PC-3 (cell line): Measurements from ENCODE around the gene SSNA1. TPM values are rescaled to one million over a fixed set of nuclear protein-coding genes. Genes with fewer than 3 reads are reported as not detected.

ENCODE experiments used
- ATAC-seq: fragments of 200-7000 bp; cut with Tn5 transposase; 2 replicates; pipeline ENCODE4 v1.9.1; 2020; ENCODE audit warnings: mild to moderate bottlenecking, moderate library complexity
- BruUV-seq: library from RNA; stranded (reverse); fragments of 400-500 nt; replicated peaks from 2 replicates; lab custom pipeline; 2021; lab: Mats Ljungman, UMichigan
- CTCF ChIA-PET: fragments of 300-600 bp; sonication (Branson Sonifier 250); formaldehyde crosslinking; loops from one replicate; lab custom pipeline; 2022; ENCODE audit warnings: antibody characterized with exemption; lab: Charles Lee
- POLR2A ChIA-PET: fragments of 300-600 bp; sonication (Branson Sonifier 250); formaldehyde crosslinking; loops from one replicate; lab custom pipeline; 2022; ENCODE audit warnings: antibody characterized with exemption; ENCODE audit not compliant: unreplicated experiment; lab: Charles Lee
- DNase-seq: peaks from one replicate; pipeline ENCODE4 v3.0.0-alpha.2; 2015
- H2AFZ ChIP-seq: fragments of 300-600 bp; sonication (generic); 2 replicates; pipeline ENCODE4 v1.6.0; 2016; ENCODE audit warnings: antibody characterized with exemption, low read length
- H3F3A ChIP-seq: fragments of 300-600 bp; sonication (generic); one replicate; pipeline ENCODE4 v1.6.0; 2017; ENCODE audit warnings: antibody characterized with exemption, low read length, control low read depth, mild to moderate bottlenecking; ENCODE audit not compliant: unreplicated experiment
- H3K27ac ChIP-seq: fragments of 300-600 bp; sonication (generic); 2 replicates; pipeline ENCODE4 v1.5.1; 2016; ENCODE audit warnings: mild to moderate bottlenecking, low read length
- H3K27me3 ChIP-seq: fragments of 300-600 bp; sonication (generic); 2 replicates; pipeline ENCODE4 v1.6.1; 2016; ENCODE audit warnings: low read length, mixed read lengths
- H3K36me3 ChIP-seq: fragments of 300-600 bp; sonication (generic); 2 replicates; pipeline ENCODE4 v1.6.1; 2016; ENCODE audit warnings: low read depth, mixed run types, low read length, mixed read lengths
- H3K4me1 ChIP-seq: fragments of 300-600 bp; sonication (generic); 2 replicates; pipeline ENCODE4 v1.5.1; 2016; ENCODE audit warnings: low read length; ENCODE audit not compliant: insufficient read depth
- H3K4me2 ChIP-seq: fragments of 300-600 bp; sonication (generic); 2 replicates; pipeline ENCODE4 v1.6.0; 2016; ENCODE audit warnings: low read length
- H3K4me3 ChIP-seq: fragments of 300-600 bp; sonication (generic); 2 replicates; pipeline ENCODE4 v1.5.1; 2016; ENCODE audit warnings: mild to moderate bottlenecking, low read length, mixed read lengths
- H3K79me2 ChIP-seq: fragments of 300-600 bp; sonication (generic); 2 replicates; pipeline ENCODE4 v1.6.1; 2017; ENCODE audit warnings: low read length, mixed read lengths
- H3K9ac ChIP-seq: fragments of 300-600 bp; sonication (generic); 2 replicates; pipeline ENCODE4 v1.6.0; 2016; ENCODE audit warnings: mild to moderate bottlenecking, low read length
- H3K9me2 ChIP-seq: fragments of 300-600 bp; sonication (generic); replicated peaks from 2 replicates; pipeline ENCODE4 v1.6.1; 2016; ENCODE audit warnings: mixed run types, low read length, mixed read lengths
- H3K9me3 ChIP-seq: fragments of 300-600 bp; sonication (generic); 2 replicates; pipeline ENCODE4 v1.6.1; 2016; ENCODE audit warnings: low read length, mixed read lengths
- H4K20me1 ChIP-seq: fragments of 300-600 bp; sonication (generic); 2 replicates; pipeline ENCODE4 v1.6.1; 2016; ENCODE audit warnings: low read length, mixed read lengths
- EZH2 ChIP-seq: fragments of 300-600 bp; sonication (generic); IDR thresholded peaks from one replicate; pipeline ENCODE4 v1.6.1; 2017; ENCODE audit warnings: antibody characterized with exemption, mild to moderate bottlenecking, low read length; ENCODE audit not compliant: unreplicated experiment
- EZH2phosphoT487 ChIP-seq: fragments of 300-600 bp; sonication (generic); IDR thresholded peaks from 2 replicates; pipeline ENCODE4 v1.6.1; 2018; ENCODE audit warnings: mild to moderate bottlenecking, antibody characterized with exemption, low read length, borderline replicate concordance
- intact Hi-C: fragments of 100-400 bp; cut with micrococcal nuclease; formaldehyde crosslinking; loops from 2 replicates; pipeline ENCODE4 v1.9.0; 2023
- total RNA-seq: library from RNA; depleted of rRNA; stranded (reverse); fragments of >200 nt; gene quantifications from 2 replicates; pipeline ENCODE4 v1.2.3, GENCODE V29; 2014
- TF ChIP-seq, protein P1 (sequence below): fragments of 300-600 bp; sonication (generic); conservative IDR thresholded peaks from 2 replicates; pipeline ENCODE4 v1.5.1; 2017; ENCODE audit warnings: antibody characterized with exemption, low read depth, mild to moderate bottlenecking, low read length

Gene SSNA1
- total RNA-seq, 1 experiment from 2014 or later: 123 TPM

DNA sequence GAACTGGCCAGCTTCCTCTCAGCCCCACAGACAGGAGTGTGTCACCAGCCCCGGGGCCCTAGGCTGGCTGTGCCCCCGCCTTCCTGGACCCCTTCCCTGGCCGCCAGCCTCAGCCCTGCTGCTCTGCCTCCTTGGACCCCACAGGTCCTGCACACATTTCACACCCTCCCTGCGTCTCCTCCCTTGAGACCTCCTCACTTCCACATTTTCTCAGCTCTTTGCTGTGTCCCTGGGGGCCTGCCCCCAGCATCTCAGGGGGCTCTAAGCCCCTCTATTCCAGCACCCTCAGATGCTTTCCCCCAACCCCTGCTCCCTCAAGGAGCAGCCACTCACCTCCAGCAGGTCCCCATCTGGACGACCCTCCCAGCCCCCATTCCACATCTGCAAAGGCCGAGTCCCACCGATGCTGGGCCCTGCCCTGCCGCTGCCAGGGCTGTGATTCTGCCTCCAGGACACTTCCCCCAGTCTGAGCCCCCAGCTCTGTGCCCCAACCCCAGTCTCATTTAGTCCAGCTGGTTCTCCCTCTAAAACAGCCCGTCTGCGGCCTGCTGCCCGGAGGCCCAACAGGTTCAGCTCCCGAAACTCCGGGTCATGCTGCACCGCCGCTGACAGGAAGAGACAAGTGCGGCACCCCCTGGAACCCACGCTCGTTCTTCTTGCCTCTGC, 46.4 kb downstream of the SSNA1 start:
- Histone ChIP-seq H3K9me2 (no peaks in the 10 kb centered on the region), H3K4me1 (peaks cover 22% of the 10 kb centered on the region), H3K4me3 (no peak overlapping the region), H3K27me3 (no peaks in the 10 kb centered on the region), H3K9ac (no peak overlapping the region), H3F3A (no peaks in the 10 kb centered on the region), H3K27ac (no peak overlapping the region), H3K9me3 (no peaks in the 10 kb centered on the region), H3K36me3 (no peaks in the 10 kb centered on the region), H3K4me2 (no peak overlapping the region), H2AFZ (no peak overlapping the region), H4K20me1 (no peaks in the 10 kb centered on the region), H3K79me2 (peaks cover 22% of the 10 kb centered on the region)
- POLR2A ChIA-PET: no interaction called here
- intact Hi-C loops: no loop called here
- CTCF ChIA-PET: interaction anchor here (1.2 kb wide), 1 partner anchor 11 kb away, joined by 3 read pairs; no protein-coding TSS in a partner anchor
- no TSS peak for BruUV-seq
- no peak for DNase-seq
- TF ChIP-seq, protein P1, sequence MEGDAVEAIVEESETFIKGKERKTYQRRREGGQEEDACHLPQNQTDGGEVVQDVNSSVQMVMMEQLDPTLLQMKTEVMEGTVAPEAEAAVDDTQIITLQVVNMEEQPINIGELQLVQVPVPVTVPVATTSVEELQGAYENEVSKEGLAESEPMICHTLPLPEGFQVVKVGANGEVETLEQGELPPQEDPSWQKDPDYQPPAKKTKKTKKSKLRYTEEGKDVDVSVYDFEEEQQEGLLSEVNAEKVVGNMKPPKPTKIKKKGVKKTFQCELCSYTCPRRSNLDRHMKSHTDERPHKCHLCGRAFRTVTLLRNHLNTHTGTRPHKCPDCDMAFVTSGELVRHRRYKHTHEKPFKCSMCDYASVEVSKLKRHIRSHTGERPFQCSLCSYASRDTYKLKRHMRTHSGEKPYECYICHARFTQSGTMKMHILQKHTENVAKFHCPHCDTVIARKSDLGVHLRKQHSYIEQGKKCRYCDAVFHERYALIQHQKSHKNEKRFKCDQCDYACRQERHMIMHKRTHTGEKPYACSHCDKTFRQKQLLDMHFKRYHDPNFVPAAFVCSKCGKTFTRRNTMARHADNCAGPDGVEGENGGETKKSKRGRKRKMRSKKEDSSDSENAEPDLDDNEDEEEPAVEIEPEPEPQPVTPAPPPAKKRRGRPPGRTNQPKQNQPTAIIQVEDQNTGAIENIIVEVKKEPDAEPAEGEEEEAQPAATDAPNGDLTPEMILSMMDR: no peak
- TF ChIP-seq EZH2phosphoT487 (no peak), EZH2 (no peak)
- no peak for ATAC-seq

DNA sequence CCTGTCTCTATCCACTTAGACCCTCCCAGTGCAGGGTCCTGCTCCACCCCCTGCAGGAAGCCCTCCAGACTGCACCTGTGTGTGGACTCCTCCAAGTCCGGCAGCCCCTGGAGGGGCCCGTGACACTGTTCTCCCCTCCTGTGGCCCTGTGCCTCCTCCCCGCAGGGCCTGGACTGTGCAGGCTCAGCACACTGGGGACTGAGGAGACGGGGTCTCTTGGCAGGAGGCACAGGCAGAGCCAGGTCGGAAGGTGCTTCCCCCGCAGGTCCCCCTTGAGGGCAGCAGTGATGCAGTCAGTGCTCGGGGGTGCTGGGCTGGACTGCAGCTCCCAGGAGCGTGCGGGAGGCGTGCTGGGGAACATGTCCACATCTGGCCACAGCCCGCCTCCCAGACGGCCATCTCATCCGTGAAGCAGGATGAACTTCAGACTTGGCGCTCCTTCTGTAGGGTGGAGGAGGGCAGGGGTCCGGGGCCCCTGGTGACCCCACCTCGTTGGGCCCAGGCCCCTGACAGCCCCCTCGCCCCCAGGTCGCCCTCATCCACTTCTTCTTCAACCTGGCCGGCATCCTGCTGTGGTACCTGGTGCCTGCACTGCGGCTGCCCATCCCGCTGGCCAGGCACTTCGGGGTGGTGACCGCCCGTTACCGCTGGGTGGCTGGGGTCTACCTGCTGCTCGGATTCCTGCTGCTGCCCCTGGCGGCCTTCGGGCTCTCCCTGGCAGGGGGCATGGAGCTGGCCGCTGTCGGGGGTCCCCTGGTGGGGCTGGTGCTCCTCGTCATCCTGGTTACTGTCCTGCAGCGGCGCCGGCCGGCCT, 47.2 kb downstream of the SSNA1 start:
- no TSS peak for BruUV-seq
- H3K4me3 ChIP-seq: no peak overlapping the region
- no peaks in the 10 kb centered on the region for H4K20me1 ChIP-seq
- no peak overlapping the region for H3K9ac ChIP-seq
- H3K27ac ChIP-seq: no peak overlapping the region
- no peak overlapping the region for H3K4me2 ChIP-seq
- ChIA-PET POLR2A (no interaction called here), CTCF (interaction anchor here (1.0 kb wide), 2 partner anchors 8 to 18 kb away, joined by 3 to 7 read pairs; partner anchors contain the start of gene RNF224)
- intact Hi-C loops: no loop called here
- H3K4me1 ChIP-seq: peaks cover 22% of the 10 kb centered on the region
- H3K9me2 ChIP-seq: no peaks in the 10 kb centered on the region
- ATAC-seq: no peak
- H3K9me3 ChIP-seq: no peaks in the 10 kb centered on the region
- peaks cover 25% of the 10 kb centered on the region for H3K79me2 ChIP-seq
- H3F3A ChIP-seq: no peaks in the 10 kb centered on the region
- no peak overlapping the region for H2AFZ ChIP-seq
- no peaks in the 10 kb centered on the region for H3K27me3 ChIP-seq
- TF ChIP-seq, protein P1: no peak
- TF ChIP-seq EZH2 (no peak), EZH2phosphoT487 (no peak)
- DNase-seq: no peak
- H3K36me3 ChIP-seq: no peaks in the 10 kb centered on the region
